Retinal pigment epithelial cell (primary cell): Measurements from ENCODE around the gene MYLK2.

ENCODE experiments used
- DNase-seq: peaks from one replicate; pipeline ENCODE4 v3.0.0-alpha.2; 2010; ENCODE audit warnings: low read depth
- H3K4me3 ChIP-seq: 2 replicates; pipeline ENCODE4 v1.5.1; 2011; ENCODE audit warnings: mild to moderate bottlenecking, low read length, control low read depth, moderate library complexity
- TF ChIP-seq, protein P1 (sequence below): conservative IDR thresholded peaks from 2 replicates; pipeline ENCODE4 v1.5.1; 2011; ENCODE audit warnings: low read depth, low read length, control low read depth, inconsistent platforms

MYLK2 gene

DNA sequence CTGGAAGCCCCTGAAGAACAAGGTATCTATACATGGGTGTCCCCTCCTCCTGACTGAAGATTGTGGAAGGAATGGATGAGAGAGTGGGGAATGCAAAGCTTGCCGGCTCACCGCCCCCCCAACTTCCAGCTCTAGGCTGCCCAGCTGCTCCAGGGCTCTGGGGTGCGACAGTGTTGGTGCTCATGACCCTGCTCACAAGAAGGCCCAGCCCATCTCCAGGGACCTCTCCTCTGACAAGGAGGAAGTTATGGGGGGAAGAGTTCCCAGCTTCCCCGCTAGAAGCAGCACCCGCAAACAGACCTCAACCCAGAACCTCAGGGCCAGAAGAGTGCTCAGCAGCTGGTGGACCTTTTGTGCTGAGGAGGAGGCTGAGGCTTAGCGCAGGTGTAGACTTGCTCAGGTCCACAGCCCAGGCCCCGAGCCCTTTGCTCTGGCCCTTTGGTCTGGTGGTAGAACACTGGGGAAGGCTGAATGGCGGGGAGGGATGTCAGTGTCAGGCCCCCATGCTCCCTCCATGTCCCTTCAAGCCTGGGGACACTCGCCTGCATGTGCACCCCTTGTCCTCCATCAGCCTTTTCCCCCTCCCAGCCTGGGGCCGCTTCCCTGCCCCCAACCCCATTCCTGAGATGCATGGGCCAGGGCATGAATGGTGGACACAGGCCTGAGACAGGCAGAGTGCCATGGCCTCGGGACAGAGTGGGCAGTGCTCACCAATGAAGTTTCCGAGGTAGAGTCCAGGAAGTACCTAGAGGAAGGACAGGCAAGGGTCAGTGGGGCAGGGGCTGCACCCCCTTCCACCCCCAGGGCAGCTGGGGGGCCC, 49.9 kb downstream of the MYLK2 start:
- TF ChIP-seq, protein P1, sequence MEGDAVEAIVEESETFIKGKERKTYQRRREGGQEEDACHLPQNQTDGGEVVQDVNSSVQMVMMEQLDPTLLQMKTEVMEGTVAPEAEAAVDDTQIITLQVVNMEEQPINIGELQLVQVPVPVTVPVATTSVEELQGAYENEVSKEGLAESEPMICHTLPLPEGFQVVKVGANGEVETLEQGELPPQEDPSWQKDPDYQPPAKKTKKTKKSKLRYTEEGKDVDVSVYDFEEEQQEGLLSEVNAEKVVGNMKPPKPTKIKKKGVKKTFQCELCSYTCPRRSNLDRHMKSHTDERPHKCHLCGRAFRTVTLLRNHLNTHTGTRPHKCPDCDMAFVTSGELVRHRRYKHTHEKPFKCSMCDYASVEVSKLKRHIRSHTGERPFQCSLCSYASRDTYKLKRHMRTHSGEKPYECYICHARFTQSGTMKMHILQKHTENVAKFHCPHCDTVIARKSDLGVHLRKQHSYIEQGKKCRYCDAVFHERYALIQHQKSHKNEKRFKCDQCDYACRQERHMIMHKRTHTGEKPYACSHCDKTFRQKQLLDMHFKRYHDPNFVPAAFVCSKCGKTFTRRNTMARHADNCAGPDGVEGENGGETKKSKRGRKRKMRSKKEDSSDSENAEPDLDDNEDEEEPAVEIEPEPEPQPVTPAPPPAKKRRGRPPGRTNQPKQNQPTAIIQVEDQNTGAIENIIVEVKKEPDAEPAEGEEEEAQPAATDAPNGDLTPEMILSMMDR: no peak

DNA sequence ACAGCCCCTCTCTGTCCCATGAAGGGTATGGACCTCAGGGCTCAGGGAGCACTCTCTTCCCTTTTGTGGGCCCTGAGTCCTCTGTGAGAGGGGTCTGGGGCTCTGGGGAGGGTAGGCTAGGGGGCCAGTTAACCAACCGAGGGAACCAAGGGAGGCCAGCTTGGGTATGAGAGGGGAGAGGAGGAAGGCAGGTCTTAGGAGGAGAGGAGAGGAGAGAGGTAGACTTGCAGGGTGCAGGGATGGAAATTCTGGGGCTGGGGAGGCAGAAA, 50.5 kb downstream of the MYLK2 start:
- TF ChIP-seq, protein P1: no peak
- H3K4me3 ChIP-seq: peak overlapping the region; percentile 54
- no peak for DNase-seq

More for the DNA sequence above, 49.9 kb downstream of the MYLK2 start:
- no peak overlapping the region for H3K4me3 ChIP-seq
- no peak for DNase-seq

DNA sequence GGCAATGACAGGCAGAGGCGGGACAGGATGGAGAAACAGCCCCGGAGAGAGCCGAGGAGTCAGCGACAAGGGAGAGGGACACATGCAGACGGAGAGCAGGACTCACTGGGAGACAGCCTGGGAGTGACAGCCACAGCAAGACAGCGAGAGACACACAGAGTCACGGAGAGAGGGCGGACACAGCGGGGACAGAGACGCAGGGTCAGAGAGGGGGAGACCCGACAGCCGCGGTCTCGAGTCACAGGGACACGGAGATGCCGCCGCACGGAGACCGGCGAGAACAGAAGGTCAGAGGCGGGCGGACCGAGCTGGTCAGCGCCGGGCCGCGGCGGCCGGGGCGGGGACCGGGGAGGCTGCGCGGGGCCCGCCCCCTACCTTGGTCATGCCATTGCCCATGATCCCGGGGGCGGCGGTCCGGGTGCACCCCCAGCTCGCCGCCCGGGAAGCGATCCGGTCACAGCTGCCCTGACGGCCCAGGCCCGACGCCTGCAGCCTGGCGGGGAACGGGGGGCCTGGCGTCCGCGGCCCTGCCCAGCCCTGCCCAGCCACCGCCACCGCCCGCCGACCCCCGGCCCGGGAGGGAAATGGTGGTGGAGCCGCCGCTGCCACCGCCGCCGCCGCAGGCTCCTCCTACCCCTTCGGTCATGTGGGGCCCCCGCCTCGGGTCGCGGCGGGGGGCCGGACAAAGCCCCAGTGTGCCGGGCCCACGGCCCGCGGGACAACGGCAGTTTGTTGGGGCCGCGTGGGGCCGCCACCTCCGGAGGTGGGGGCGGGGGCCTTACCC, 51.0 kb downstream of the MYLK2 start, which contains the start of the genes DUSP15 and TTLL9:
TSS of gene DUSP15 (minus strand) at position 586 of the 784 bp plus-strand sequence. CDS start at position 396, 190 bp downstream.
TSS of gene TTLL9 (plus strand) at position 693 of the 784 bp plus-strand sequence. CDS start 493 bp downstream, outside the sequence.
- no peak for DNase-seq
- H3K4me3 ChIP-seq: peak within 1 kb of the TSS; percentile 54

DNA sequence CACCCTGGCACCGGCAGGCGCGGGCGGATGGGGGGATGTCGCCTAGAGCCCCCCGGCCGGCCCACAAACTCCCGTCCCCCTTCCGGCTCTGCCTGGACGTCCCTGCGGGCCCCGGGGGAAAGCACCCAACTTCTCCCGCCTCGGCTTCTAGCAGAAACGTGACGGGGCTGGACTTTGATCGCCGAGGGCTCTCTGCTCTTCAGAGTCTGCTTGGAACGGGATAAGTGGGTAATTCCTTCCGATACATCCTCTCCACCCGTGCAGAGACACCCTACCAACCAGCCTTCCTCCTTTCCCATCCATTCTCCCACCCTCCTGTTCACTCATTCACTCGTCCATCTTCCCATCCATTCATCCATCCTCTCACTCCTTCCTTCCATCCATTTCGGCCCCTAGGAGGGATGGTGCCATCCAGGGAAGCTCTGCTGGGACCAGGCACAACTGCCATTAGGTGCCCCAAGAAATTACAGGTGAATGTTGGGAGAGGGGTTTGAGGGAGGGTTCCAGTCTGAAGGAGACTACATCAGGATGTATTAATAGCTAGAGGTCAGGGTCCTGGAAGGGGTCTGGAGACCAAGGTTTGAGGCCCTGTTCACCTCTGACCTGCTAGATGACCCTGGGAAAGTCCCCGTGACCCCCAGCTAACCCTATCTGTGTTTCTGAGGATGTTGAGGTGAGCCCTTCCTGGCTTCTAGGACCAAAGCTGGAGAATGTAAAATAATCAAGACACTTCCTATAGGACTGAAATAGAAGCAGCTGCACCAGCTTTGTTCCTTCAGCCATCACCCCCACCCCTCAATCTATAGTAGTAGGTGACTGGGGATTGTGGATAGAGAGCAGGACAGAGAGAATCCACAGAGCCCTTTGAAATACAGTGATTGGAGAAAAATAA, 51.8 kb downstream of the MYLK2 start:
- H3K4me3 ChIP-seq: peak overlapping the region; percentile 54
- DNase-seq: no peak
- TF ChIP-seq, protein P1: no peak

More for the DNA sequence above, 51.0 kb downstream of the MYLK2 start, which contains the start of the genes DUSP15 and TTLL9:
- TF ChIP-seq, protein P1: no peak

DNA sequence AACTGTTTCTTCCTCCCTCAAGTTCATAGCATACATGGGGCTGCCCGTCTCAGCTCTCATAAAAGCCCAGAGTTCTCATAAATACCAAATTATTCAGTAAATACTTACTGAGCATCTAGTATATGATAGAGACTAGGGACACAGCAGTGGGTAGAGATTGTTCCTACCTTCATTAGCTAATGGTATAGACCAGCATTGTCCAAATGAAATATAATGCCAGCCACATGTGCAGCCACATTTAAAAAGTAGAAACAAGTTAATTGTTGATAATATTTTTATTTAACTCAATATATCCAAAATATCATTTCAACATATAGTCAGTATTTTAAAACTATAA, 52.4 kb downstream of the MYLK2 start:
- TF ChIP-seq, protein P1: no peak
- no peak overlapping the region for H3K4me3 ChIP-seq
- DNase-seq: no peak

DNA sequence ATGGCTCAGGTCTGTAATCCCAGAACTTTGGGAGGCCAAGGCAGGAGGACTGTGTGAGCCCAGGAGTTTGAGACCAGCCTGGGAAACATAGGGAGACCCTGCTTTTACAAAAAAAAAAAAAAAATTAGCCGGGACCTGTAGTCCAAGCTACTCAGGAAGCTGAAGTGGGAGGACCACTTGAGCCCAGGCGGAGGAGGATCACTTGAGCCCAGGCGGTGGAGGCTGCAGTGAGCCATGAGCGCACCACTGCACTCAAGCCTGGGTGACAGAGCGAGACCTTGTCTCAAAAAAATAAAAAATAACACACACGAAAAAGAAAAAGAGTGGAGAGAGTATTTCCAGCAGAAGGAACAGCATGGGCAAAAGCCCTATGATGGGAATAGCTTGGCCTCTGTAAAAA, 53.2 kb downstream of the MYLK2 start:
- TF ChIP-seq, protein P1: no peak

More for the DNA sequence above, 53.2 kb downstream of the MYLK2 start:
- no peak overlapping the region for H3K4me3 ChIP-seq
- no peak for DNase-seq
